Erythroblast (primary cell): Measurements from ENCODE around the gene PRDM8.

ENCODE experiments used
- DNase-seq, 2 experiments: peaks; one replicate each; lab custom pipeline; 2025; lab: John Stamatoyannopoulos, UW
- GATA1 ChIP-seq: IDR thresholded peaks from 2 replicates; pipeline ENCODE4 v1.6.1; 2011; ENCODE audit warnings: low read depth, mild to moderate bottlenecking, control low read depth, low read length, moderate library complexity
- POLR2A ChIP-seq: IDR thresholded peaks from 2 replicates; pipeline ENCODE4 v1.6.1; 2011; ENCODE audit warnings: mild to moderate bottlenecking, low read length

PRDM8 gene

GRCh38 chr4:80188801-80189458 is 8.4 kb upstream of the PRDM8 start:
- no peak for DNase-seq
- no peak for TF ChIP-seq GATA1
- TF ChIP-seq POLR2A: no peak

DNA sequence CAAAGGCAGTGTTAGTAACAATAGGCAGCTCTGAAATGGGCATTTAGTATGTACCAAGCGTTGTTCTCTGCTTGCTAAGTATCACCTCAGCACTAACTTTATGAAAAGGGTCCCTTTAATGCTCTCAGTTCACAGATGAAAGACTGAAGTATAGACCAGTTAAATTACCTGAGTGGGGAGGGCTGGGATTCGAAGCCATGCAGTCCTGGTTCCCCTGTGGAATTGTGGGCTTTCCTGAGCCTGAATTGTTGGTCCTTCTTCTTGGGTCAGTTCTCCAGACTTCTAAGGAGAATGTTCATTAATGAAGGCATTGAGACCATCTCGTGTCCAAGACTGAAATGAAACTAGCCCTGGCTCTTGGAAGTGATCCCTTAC is 7.7 kb upstream of the PRDM8 start:
- TF ChIP-seq POLR2A (no peak), GATA1 (no peak)

DNA sequence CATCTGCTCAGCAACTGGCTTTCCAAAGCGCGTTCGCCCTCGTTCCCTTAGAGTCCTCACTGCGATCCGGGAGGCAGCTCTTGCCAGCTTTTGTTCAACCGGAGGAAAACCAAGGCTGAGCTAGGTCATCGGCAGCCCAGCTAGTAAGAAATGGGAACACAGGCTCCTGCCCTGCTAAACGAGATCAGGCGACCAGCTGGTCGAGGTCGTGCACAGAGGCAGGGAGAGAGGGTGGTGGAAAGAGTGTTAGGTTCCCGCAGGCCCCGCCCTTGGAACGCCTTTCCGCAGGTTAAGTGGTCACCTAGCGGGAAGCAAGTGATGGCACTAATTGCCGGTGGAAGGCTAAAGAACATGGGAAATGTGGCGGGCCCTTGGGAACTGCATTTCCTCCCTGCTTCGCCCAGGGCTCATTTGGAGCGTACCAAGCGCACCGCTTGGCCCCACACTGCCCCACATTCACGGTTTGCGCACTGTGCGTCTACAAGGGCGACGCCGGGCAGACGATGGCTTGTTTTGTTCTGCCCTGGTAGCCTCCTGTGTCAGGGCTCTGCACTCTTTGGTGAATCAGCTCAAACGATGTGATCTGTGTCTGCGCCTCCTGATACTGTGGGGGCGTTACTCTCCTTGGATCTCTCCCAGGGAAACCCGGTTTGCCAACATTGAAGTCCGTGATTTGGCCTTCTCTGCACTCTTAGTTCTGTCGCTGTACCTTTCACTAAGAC is 7.2 kb upstream of the PRDM8 start:
- DNase-seq: no peak
- TF ChIP-seq GATA1: no peak
- no peak for TF ChIP-seq POLR2A

More for the DNA sequence above, 7.7 kb upstream of the PRDM8 start:
- no peak for DNase-seq

GRCh38 chr4:80192252-80192866 is 4.9 kb upstream of the PRDM8 start:
- no peak for TF ChIP-seq GATA1
- no peak for TF ChIP-seq POLR2A
- no peak for DNase-seq

DNA sequence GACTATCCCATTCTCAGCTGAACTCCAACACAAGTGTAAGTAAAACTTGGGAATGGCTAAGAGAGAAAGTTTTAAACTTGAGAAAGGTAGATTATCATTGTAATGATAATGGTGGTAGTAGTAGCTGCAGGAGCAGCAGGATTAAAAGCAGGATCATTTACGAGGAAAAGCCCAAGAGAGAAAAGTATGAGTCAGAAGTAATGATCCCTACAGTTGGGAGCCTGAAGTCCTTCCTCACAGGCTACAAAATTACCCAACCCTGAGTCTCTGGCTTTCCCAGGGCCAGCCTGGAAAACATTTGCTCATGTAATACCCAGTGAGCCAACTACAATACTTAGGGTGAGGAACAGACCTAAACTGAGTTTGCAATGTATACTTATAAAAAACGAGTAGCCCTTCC is 4.4 kb upstream of the PRDM8 start:
- DNase-seq: no peak
- TF ChIP-seq POLR2A: no peak
- TF ChIP-seq GATA1: no peak

- no peak for DNase-seq
- TF ChIP-seq POLR2A: no peak
- TF ChIP-seq GATA1: no peak
Measured at GRCh38 chr4:80195441-80196140, 1.7 kb upstream of the PRDM8 start.

GRCh38 chr4:80196259-80196921 is 913 bp upstream of the PRDM8 start:
- no peak for DNase-seq
- TF ChIP-seq GATA1 (no peak), POLR2A (no peak)

GRCh38 chr4:80197601-80198440 is 518 bp downstream of the PRDM8 start:
- peak; percentile 15 to 31 for DNase-seq
- TF ChIP-seq GATA1: no peak
- TF ChIP-seq POLR2A: no peak

- DNase-seq: no peak
- TF ChIP-seq GATA1 (no peak), POLR2A (no peak)
Measured at GRCh38 chr4:80198441-80198837, 1.1 kb downstream of the PRDM8 start.

GRCh38 chr4:80199004-80199560 is 1.8 kb downstream of the PRDM8 start:
- DNase-seq: no peak
- TF ChIP-seq POLR2A (no peak), GATA1 (no peak)

DNA sequence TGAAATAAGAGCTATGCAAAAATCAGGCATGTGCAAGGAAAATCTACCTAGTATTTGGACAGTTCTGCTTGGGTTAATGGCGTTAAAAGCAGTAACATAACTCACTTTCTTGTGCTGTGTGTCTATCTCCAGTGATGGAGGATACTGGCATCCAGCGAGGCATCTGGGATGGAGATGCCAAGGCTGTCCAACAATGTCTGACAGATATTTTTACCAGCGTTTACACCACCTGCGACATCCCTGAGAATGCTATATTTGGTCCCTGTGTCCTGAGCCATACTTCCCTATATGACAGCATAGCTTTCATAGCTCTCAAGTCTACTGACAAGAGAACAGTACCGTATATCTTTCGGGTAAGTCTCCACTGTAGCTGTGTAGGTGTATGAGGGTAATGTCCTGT is 2.6 kb downstream of the PRDM8 start:
- TF ChIP-seq POLR2A (no peak), GATA1 (no peak)
- DNase-seq: no peak
